HepG2 (cell line): Measurements from ENCODE around the gene AGRN. TPM values are rescaled to one million over a fixed set of nuclear protein-coding genes. Genes with fewer than 3 reads are reported as not detected.

Experiments
- ARNT2 ChIP-seq: sonication (generic); formaldehyde crosslinking; IDR thresholded peaks from 2 replicates; pipeline ENCODE4 v1.8.0; 2022; ENCODE audit warnings: mild to moderate bottlenecking, low read depth, missing genetic modification reagents, moderate library complexity
- CREB1 ChIP-seq, 2 experiments: fragments of 450-650 bp in 1 of 2; IDR thresholded peaks; 2 replicates each; pipeline ENCODE4 v1.6.1; 2016 to 2017; ENCODE audit warnings: control low read depth in 1 of 2, mild to moderate bottlenecking in 1 of 2, missing compliant biosample characterization in 1 of 2, missing genetic modification characterization in 1 of 2
- EP300 ChIP-seq, 3 experiments: sonication (generic) in 1 of 3; formaldehyde crosslinking in 1 of 3; IDR thresholded peaks; 2 replicates each; pipeline versions ENCODE4 v1.5.1 to v1.6.1; 2011 to 2020; ENCODE audit warnings: low read depth in 2 of 3, low read length in 2 of 3, borderline replicate concordance in 1 of 3, improper control_type of control experiment in 1 of 3, mild to moderate bottlenecking in 1 of 3, missing genetic modification reagents in 1 of 3, moderate library complexity in 1 of 3
- ETV5 ChIP-seq: IDR thresholded peaks from 2 replicates; pipeline ENCODE4 v1.6.1; 2018; ENCODE audit warnings: missing biosample characterization, missing genetic modification reagents, inconsistent platforms, borderline replicate concordance
- HNRNPL ChIP-seq: fragments of 200-400 bp; formaldehyde crosslinking; IDR thresholded peaks from 2 replicates; pipeline ENCODE4 v1.6.1; 2017; ENCODE audit warnings: mild to moderate bottlenecking, low read depth, low read length
- KDM3A ChIP-seq: IDR thresholded peaks from 2 replicates; pipeline ENCODE4 v1.6.1; 2018; ENCODE audit warnings: low read depth, missing compliant biosample characterization
- KDM4B ChIP-seq: sonication (generic); formaldehyde crosslinking; IDR thresholded peaks from 2 replicates; pipeline ENCODE4 v1.4.0; 2020; ENCODE audit warnings: missing genetic modification reagents
- POLR2G ChIP-seq: fragments of 200-400 bp; formaldehyde crosslinking; IDR thresholded peaks from 2 replicates; pipeline ENCODE4 v1.6.1; 2018; ENCODE audit warnings: mild to moderate bottlenecking, low read depth, low read length, moderate library complexity
- SAFB2 ChIP-seq: sonication (generic); formaldehyde crosslinking; IDR thresholded peaks from 2 replicates; pipeline ENCODE4 v1.5.1; 2020; ENCODE audit warnings: missing genetic modification reagents, low read depth, mild to moderate bottlenecking, borderline replicate concordance
- SMAD3 ChIP-seq: sonication (generic); formaldehyde crosslinking; IDR thresholded peaks from 2 replicates; pipeline ENCODE4 v1.4.0; 2020; ENCODE audit warnings: missing genetic modification reagents
- SOX5 ChIP-seq: IDR thresholded peaks from 2 replicates; pipeline ENCODE4 v1.6.1; 2016; ENCODE audit warnings: borderline replicate concordance
- ZNF317 ChIP-seq: sonication (generic); formaldehyde crosslinking; IDR thresholded peaks from 2 replicates; pipeline ENCODE4 v1.5.0; 2020; ENCODE audit warnings: mild to moderate bottlenecking, missing genetic modification reagents
- ZNF383 ChIP-seq: sonication (generic); formaldehyde crosslinking; IDR thresholded peaks from 2 replicates; pipeline ENCODE4 v1.4.0; 2020; ENCODE audit warnings: missing genetic modification reagents, mild to moderate bottlenecking, borderline replicate concordance
- ZNF432 ChIP-seq: sonication (generic); formaldehyde crosslinking; IDR thresholded peaks from 2 replicates; pipeline ENCODE4 v1.5.0; 2020; ENCODE audit warnings: missing genetic modification reagents, mild to moderate bottlenecking, borderline replicate concordance
- ZNF441 ChIP-seq: sonication (generic); formaldehyde crosslinking; IDR thresholded peaks from 2 replicates; pipeline ENCODE4 v1.7.0; 2021; ENCODE audit warnings: missing genetic modification reagents, borderline replicate concordance
- ZNF556 ChIP-seq: sonication (generic); formaldehyde crosslinking; IDR thresholded peaks from 2 replicates; pipeline ENCODE4 v1.4.0; 2020; ENCODE audit warnings: mild to moderate bottlenecking, missing genetic modification reagents, borderline replicate concordance
- ZNF558 ChIP-seq: sonication (generic); formaldehyde crosslinking; IDR thresholded peaks from 2 replicates; pipeline ENCODE4 v1.9.0; 2022; ENCODE audit warnings: mild to moderate bottlenecking, missing genetic modification reagents, borderline replicate concordance
- ZNF781 ChIP-seq: sonication (generic); formaldehyde crosslinking; IDR thresholded peaks from 2 replicates; pipeline ENCODE4 v1.5.1; 2020; ENCODE audit warnings: borderline replicate concordance, mild to moderate bottlenecking, missing genetic modification reagents; ENCODE audit errors: not compliant biosample characterization
- ZSCAN25 ChIP-seq: sonication (generic); formaldehyde crosslinking; IDR thresholded peaks from 2 replicates; pipeline ENCODE4 v1.8.0; 2022; ENCODE audit warnings: mild to moderate bottlenecking, missing genetic modification reagents
- polyA plus RNA-seq, 8 experiments: library from polyadenylated mRNA; depleted of rRNA in 3 of 8; stranded (reverse) in 7 of 8; unstranded in 1 of 8; fragments of >200 nt; fragmentation: Illumina TruSeq in 4 of 8; extraction: Trizol in 4 of 8; gene quantifications; 2 replicates each; pipeline versions ENCODE4 v1.2.1 to v1.2.3, GENCODE V29; 2011 to 2016; ENCODE audit warnings: low read depth in 4 of 8, missing spikeins in 1 of 8, mixed read lengths in 1 of 8; ENCODE audit not compliant: insufficient read depth in 1 of 8
- total RNA-seq, 5 experiments: library from RNA; depleted of rRNA; stranded (reverse); fragments of >200 nt; fragmentation: Illumina TruSeq; extraction: Trizol; gene quantifications; 2 replicates each; pipeline ENCODE4 v1.2.3, GENCODE V29; 2016; ENCODE audit warnings: low read depth in 1 of 5
- TF ChIP-seq, protein P1 (sequence below): sonication (generic); formaldehyde crosslinking; IDR thresholded peaks from 2 replicates; pipeline ENCODE4 v1.4.0; 2020; ENCODE audit warnings: missing genetic modification reagents, borderline replicate concordance
- TF ChIP-seq, protein P2 (sequence below): IDR thresholded peaks from 2 replicates; pipeline ENCODE4 v1.6.1; 2016; ENCODE audit warnings: missing compliant biosample characterization, missing genetic modification reagents, borderline replicate concordance
- TF ChIP-seq, protein P3 (sequence below): sonication (generic); formaldehyde crosslinking; IDR thresholded peaks from 2 replicates; pipeline ENCODE4 v1.8.0; 2022; ENCODE audit warnings: mild to moderate bottlenecking, missing genetic modification reagents, moderate library complexity

Gene AGRN
- total and polyA plus RNA-seq, 2 of the 13 experiments (the other 11 are each of a cell fraction or from before 2014, with no cell fraction given): 29.8 to 65.2 TPM

DNA sequence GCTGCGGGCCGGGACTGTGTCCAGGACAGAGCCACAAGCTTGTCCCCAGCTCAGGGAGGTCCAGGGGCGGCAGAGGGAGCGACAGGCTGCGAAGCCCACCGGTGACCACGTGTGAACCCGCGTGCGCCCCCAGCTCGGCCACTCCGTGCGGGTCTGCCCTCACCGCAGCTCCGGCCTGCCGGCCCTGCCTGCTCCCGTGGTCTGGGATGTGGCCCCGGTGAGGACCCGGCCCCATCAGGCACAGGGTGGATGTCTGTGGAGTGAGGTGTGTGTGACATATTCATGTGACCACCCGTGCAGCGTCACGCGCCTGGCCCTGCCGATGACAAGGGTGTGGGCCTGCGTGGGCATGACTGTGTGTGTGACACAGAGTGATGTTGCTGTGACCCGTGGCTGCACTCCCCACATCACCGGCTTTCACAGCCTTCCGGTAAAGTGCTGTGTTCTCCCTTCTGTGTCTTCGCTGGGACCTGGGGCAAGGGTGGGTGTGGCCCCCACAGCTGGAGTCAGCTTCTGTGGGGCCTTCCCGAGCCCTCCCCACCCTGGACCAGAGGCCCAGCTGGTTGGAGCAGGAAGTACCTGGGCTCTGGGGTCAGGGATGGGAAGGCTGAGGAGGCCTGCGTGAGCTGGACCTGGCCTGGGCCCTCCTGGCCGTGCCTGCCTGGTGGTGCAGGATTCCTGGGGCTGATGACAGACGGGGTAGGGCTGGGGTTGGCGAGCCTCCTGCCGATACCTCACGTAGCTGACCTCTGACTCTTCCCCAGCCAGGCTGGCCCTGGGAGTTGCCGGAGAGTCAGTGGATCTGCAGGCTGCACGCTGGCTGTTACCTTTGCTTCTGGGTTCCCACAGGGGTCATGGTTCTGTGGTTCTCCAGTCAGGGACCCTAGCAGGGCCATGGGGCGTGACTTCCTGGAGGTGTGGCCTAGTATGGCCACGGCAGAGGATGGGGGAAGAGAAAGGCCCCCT, 50.1 kb downstream of the AGRN start (continued):
- peak; percentile 57 for TF ChIP-seq CREB1 (IDR thresholded peaks at IDR 0.05)
- no peak for TF ChIP-seq CREB1 (CRISPR knock-in tag; IDR thresholded peaks at IDR 0.05)
- TF ChIP-seq ZNF781 (CRISPR knock-in tag): no peak
- no peak for TF ChIP-seq ZNF317
- TF ChIP-seq, protein P1, sequence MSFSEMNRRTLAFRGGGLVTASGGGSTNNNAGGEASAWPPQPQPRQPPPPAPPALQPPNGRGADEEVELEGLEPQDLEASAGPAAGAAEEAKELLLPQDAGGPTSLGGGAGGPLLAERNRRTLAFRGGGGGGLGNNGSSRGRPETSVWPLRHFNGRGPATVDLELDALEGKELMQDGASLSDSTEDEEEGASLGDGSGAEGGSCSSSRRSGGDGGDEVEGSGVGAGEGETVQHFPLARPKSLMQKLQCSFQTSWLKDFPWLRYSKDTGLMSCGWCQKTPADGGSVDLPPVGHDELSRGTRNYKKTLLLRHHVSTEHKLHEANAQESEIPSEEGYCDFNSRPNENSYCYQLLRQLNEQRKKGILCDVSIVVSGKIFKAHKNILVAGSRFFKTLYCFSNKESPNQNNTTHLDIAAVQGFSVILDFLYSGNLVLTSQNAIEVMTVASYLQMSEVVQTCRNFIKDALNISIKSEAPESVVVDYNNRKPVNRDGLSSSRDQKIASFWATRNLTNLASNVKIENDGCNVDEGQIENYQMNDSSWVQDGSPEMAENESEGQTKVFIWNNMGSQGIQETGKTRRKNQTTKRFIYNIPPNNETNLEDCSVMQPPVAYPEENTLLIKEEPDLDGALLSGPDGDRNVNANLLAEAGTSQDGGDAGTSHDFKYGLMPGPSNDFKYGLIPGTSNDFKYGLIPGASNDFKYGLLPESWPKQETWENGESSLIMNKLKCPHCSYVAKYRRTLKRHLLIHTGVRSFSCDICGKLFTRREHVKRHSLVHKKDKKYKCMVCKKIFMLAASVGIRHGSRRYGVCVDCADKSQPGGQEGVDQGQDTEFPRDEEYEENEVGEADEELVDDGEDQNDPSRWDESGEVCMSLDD: no peak
- TF ChIP-seq ZNF432 (CRISPR knock-in tag): no peak
- no peak for TF ChIP-seq SOX5 (CRISPR knock-in tag)
- TF ChIP-seq KDM4B (CRISPR knock-in tag): no peak
- no peak for TF ChIP-seq EP300 (IDR thresholded peaks at IDR 0.05; ENCODE audit: low read depth in 2 of 2, low read length in 2 of 2)
- TF ChIP-seq EP300 (CRISPR knock-in tag; IDR thresholded peaks at IDR 0.05; ENCODE audit: borderline replicate concordance): no peak
- no peak for TF ChIP-seq ZNF441
- TF ChIP-seq, protein P2, sequence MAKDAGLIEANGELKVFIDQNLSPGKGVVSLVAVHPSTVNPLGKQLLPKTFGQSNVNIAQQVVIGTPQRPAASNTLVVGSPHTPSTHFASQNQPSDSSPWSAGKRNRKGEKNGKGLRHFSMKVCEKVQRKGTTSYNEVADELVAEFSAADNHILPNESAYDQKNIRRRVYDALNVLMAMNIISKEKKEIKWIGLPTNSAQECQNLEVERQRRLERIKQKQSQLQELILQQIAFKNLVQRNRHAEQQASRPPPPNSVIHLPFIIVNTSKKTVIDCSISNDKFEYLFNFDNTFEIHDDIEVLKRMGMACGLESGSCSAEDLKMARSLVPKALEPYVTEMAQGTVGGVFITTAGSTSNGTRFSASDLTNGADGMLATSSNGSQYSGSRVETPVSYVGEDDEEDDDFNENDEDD (CRISPR knock-in tag): no peak
- TF ChIP-seq ZSCAN25 (CRISPR knock-in tag): peak; percentile 99
- no peak for TF ChIP-seq SAFB2 (CRISPR knock-in tag)
- no peak for TF ChIP-seq ZNF556
- no peak for TF ChIP-seq POLR2G
- TF ChIP-seq, protein P3, sequence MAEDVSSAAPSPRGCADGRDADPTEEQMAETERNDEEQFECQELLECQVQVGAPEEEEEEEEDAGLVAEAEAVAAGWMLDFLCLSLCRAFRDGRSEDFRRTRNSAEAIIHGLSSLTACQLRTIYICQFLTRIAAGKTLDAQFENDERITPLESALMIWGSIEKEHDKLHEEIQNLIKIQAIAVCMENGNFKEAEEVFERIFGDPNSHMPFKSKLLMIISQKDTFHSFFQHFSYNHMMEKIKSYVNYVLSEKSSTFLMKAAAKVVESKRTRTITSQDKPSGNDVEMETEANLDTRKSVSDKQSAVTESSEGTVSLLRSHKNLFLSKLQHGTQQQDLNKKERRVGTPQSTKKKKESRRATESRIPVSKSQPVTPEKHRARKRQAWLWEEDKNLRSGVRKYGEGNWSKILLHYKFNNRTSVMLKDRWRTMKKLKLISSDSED: no peak
- no peak for TF ChIP-seq ZNF383 (CRISPR knock-in tag)
- 0 out of 2 replicates have a peak, but pooled peaks have one; percentile 11 for TF ChIP-seq ETV5 (CRISPR knock-in tag)
- TF ChIP-seq ZNF558 (CRISPR knock-in tag): no peak
- TF ChIP-seq HNRNPL: no peak
- no peak for TF ChIP-seq SMAD3 (CRISPR knock-in tag)
- TF ChIP-seq KDM3A (CRISPR knock-in tag): no peak
- no peak for TF ChIP-seq ARNT2
